Upper lobe of left lung (tissue), 4 donors: Measurements from ENCODE around the gene SYNPO.

ENCODE experiments used
- CTCF ChIP-seq, 6 experiments: fragments of 450-650 bp in 4 of 6; fragments of 200-600 bp in 2 of 6; sonication (generic) in 2 of 6; IDR thresholded peaks; one replicate each; pipeline ENCODE4 v1.5.1; 2016 to 2019; ENCODE audit warnings: antibody characterized with exemption in 6 of 6
- EP300 ChIP-seq, 4 donors: sonication (generic); formaldehyde crosslinking; IDR thresholded peaks; one replicate each; pipeline ENCODE4 v1.5.1; 2017; ENCODE audit warnings: antibody characterized with exemption in 4 of 4, control low read depth in 2 of 4
- POLR2AphosphoS5 ChIP-seq, 2 donors: sonication (generic); formaldehyde crosslinking; IDR thresholded peaks; one replicate each; pipeline ENCODE4 v1.5.1; 2017; ENCODE audit warnings: antibody characterized with exemption in 2 of 2

- no peak for TF ChIP-seq CTCF (IDR thresholded peaks at IDR 0.05)
- TF ChIP-seq EP300 (IDR thresholded peaks at IDR 0.05), result no peak
- TF ChIP-seq POLR2AphosphoS5 (IDR thresholded peaks at IDR 0.05), result no peak
Observed at GRCh38 chr5:150627731-150628545, 12.5 kb upstream of the SYNPO start.
